ENCODE data around the gene RRAGC. TPM values are rescaled to one million over a fixed set of nuclear protein-coding genes. Genes with fewer than 3 reads are reported as not detected.

Gene RRAGC
- total and polyA plus RNA-seq, 10 of the 15 experiments (the other 5 are each of a cell fraction or from before 2014, with no cell fraction given) = 5.5 to 22.1 (median 15.0) TPM

DNA sequence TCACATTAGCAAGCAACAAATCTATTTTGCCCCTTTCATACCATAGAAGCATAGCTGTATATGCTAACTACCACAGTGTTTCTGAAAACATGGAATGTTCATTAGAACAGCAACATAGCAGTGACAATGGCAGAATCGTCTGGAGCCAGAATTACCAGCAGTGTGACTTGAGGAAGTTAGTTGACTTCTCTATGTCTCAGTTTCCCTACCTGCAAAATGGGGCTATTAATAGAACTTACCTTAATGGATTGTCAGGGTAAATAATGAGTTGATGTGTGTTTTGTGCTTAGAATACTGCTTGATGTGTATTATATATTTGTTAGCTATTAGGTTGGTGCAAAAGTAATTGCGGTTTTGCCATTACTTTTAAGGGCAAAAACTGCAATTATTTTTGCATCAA is 36.6 kb upstream of the RRAGC start:
- FAIRE-seq (no peak), DNase-seq (ENCODE audit: low read depth, low spot score) (no peak), ATAC-seq (no peak)
- Histone ChIP-seq H3K27me3 (replicated peaks in 1 of 2; ENCODE audit: control insufficient read depth in 2 of 2, insufficient read depth in 2 of 2, low read length in 1 of 2) (no peaks in the 10 kb centered on the region), H4K20me1 (ENCODE audit: control insufficient read depth, insufficient read depth) (no peaks in the 10 kb centered on the region), H3K27ac (ENCODE audit: control insufficient read depth, insufficient read depth) (no peak overlapping the region), H3K4me1 (ENCODE audit: control insufficient read depth, insufficient read depth, low read length) (no peaks in the 10 kb centered on the region), H3K4me2 (ENCODE audit: control insufficient read depth, insufficient read depth) (no peak overlapping the region), H3K9ac (ENCODE audit: control insufficient read depth, insufficient read depth, low read length) (no peak overlapping the region), H2AFZ (ENCODE audit: control insufficient read depth, low read depth, low read length) (no peak overlapping the region), H3K4me3 (no peak overlapping the region), H3K9me3 (replicated peaks; ENCODE audit: control insufficient read depth, insufficient read depth, low read length) (no peaks in the 10 kb centered on the region), H3K79me2 (ENCODE audit: control insufficient read depth, insufficient read depth, low read length) (no peaks in the 10 kb centered on the region), H3K36me3 (ENCODE audit: control insufficient read depth in 2 of 2, insufficient read depth in 2 of 2, low read length in 1 of 2) (no peaks in the 10 kb centered on the region)
- RAD21 ChIA-PET (ENCODE audit: unreplicated experiment) = interaction anchor here (0.7 kb wide), 1 partner anchor 196 kb away, joined by 4 read pairs; no protein-coding TSS in a partner anchor
- CTCF ChIA-PET = no interaction called here
- no peak for TF ChIP-seq HSF1 (IDR thresholded peaks at IDR 0.05; ENCODE audit: low read depth, low read length)
- TF ChIP-seq IKZF1 (conservative IDR thresholded peaks at IDR 0.05) = no peak
- no peak for TF ChIP-seq ZNF384 (IDR thresholded peaks at IDR 0.05; ENCODE audit: borderline replicate concordance, low read depth, low read length)
- TF ChIP-seq SRF (IDR thresholded peaks at IDR 0.05; ENCODE audit: low read depth in 2 of 2, low read length in 2 of 2) = no peak
- TF ChIP-seq RB1 (IDR thresholded peaks at IDR 0.05; ENCODE audit: borderline replicate concordance) = no peak
- TF ChIP-seq PAX5 (IDR thresholded peaks at IDR 0.05; ENCODE audit: borderline replicate concordance, low read depth, low read length) = no peak
- no peak for TF ChIP-seq TARDBP (IDR thresholded peaks at IDR 0.05; ENCODE audit: borderline replicate concordance)
- TF ChIP-seq CREM (IDR thresholded peaks at IDR 0.05; ENCODE audit: low read depth) = no peak
- no peak for TF ChIP-seq NFYB (IDR thresholded peaks at IDR 0.05; ENCODE audit: insufficient read depth, low read depth, low read length)
- TF ChIP-seq IKZF2 (IDR thresholded peaks at IDR 0.05) = no peak
- TF ChIP-seq GABPA (IDR thresholded peaks at IDR 0.05; ENCODE audit: low read depth) = no peak
- TF ChIP-seq BCLAF1 (IDR thresholded peaks at IDR 0.05) = no peak
- TF ChIP-seq BRCA1 (IDR thresholded peaks at IDR 0.05; ENCODE audit: low read depth, low read length) = no peak
- TF ChIP-seq PBX3 (IDR thresholded peaks at IDR 0.05; ENCODE audit: insufficient replicate concordance, low read depth, low read length) = no peak
- TF ChIP-seq RELA (IDR thresholded peaks at IDR 0.05; ENCODE audit: borderline replicate concordance, partially characterized antibody) = no peak
- no peak for TF ChIP-seq EGR1 (IDR thresholded peaks at IDR 0.05; ENCODE audit: borderline replicate concordance in 1 of 2, low read depth in 2 of 2, low read length in 2 of 2)
- TF ChIP-seq RFX5 (IDR thresholded peaks at IDR 0.05; ENCODE audit: low read depth, low read length) = no peak
- no peak for TF ChIP-seq SUZ12 (IDR thresholded peaks at IDR 0.05; ENCODE audit: unreplicated experiment)
- TF ChIP-seq KDM1A (IDR thresholded peaks at IDR 0.05; ENCODE audit: borderline replicate concordance) = no peak
- no peak for TF ChIP-seq ESRRA (IDR thresholded peaks at IDR 0.05; ENCODE audit: low read length)
- POLR2A ChIA-PET = no interaction called here
- SMC1A ChIA-PET (ENCODE audit: uncharacterized antibody, unreplicated experiment) = no interaction called here
- 77% methylated on average over 2 of the region's 2 CpGs for WGBS (ENCODE audit: insufficient coverage, insufficient replicate concordance, low lambda C conversion rate, missing lambda C conversion rate)
- intact Hi-C loops (cut with micrococcal nuclease; ENCODE audit: unreplicated experiment) = no loop called here
- in situ Hi-C loops (cut with MboI) = no loop called here
- BruUV-seq (replicated peaks) = no TSS peak
